Keratinocyte (primary cell): ENCODE results near the gene PPP1R3E.

Experiments used
- CTCF ChIP-seq, 3 experiments: IDR thresholded peaks in 1 of 3; conservative IDR thresholded peaks in 1 of 3; optimal IDR thresholded peaks in 1 of 3; 2 replicates in 2 of 3; 3 replicates in 1 of 3; pipeline versions ENCODE3 to v1.5.1; 2011; ENCODE audit warnings: low read length in 3 of 3, mild to moderate bottlenecking in 3 of 3, moderate library complexity in 2 of 3, control low read depth in 1 of 3, inconsistent platforms in 1 of 3; ENCODE audit not compliant: insufficient read depth in 2 of 3; ENCODE audit errors: extremely low read depth in 1 of 3
- EZH2 ChIP-seq: IDR thresholded peaks from one replicate; pipeline ENCODE4 v1.6.1; 2012; ENCODE audit warnings: inconsistent platforms, mild to moderate bottlenecking, low read length, moderate library complexity

- no peak for TF ChIP-seq CTCF (optimal IDR thresholded peaks at IDR 0.05 in 1 of 3, IDR thresholded peaks at IDR 0.05 in 1 of 3, conservative IDR thresholded peaks at IDR 0.05 in 1 of 3; ENCODE audit: extremely low read depth in 1 of 3, insufficient read depth in 2 of 3, low read length in 3 of 3)
- TF ChIP-seq EZH2, result no peak
Observed at GRCh38 chr14:23320584-23321571, 18.2 kb upstream of the PPP1R3E start, which contains the start of gene PABPN1.
